ENCODE results near the gene PRAME. TPM values are rescaled to one million over a fixed set of nuclear protein-coding genes. Genes with fewer than 3 reads are reported as not detected.

The PRAME gene
- total and polyA plus RNA-seq, 10 donors: 0.04 to 0.24 (median 0.12) TPM; not detected in 6

DNA sequence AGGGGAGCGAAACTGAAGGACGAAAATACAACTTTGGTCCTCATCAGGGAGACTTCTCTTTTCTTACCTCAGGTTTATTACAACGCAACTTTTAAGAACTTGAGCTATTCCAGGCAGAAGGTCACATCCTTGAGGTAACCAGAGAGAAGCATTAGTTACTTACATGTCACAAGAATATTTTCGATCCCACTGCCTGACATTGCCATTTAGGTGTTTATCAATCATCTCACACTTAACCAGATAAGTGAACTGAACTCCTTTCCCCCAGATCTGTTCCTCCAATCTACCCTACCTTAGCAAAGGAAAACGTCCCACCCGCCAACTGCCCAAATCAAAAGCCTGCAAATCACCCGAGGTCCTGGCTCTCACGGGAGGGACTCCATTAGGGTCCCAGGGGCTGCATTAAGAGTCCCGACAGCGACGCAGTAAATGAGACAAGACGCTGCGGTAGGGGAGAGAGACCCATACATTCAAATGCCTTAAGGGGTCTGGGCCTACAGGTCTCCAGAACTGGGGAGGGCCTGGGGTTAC is 51.3 kb downstream of the PRAME start:
- Histone ChIP-seq H3K4me1 (peaks cover 0 to 23% (median 14%) of the 10 kb centered on the region in 6 donors), H3K36me3 (peaks cover 0 to 30% (median 4%) of the 10 kb centered on the region in 6 donors), H3K27ac (no peak overlapping the region), H3K4me3 (peak overlapping the region; percentile 45 to 79 (median 58)), H3K9me3 (peaks cover 0 to 23% (median 21%) of the 10 kb centered on the region in 8 donors), H3K27me3 (replicated peaks in 1 of 7) (peaks cover 0 to 2% (median 0%) of the 10 kb centered on the region in 7 donors)
- TF ChIP-seq POLR2AphosphoS5 (IDR thresholded peaks at IDR 0.05) (no peak), POLR2A (IDR thresholded peaks at IDR 0.05) (no peak)
- TF ChIP-seq, protein P1, sequence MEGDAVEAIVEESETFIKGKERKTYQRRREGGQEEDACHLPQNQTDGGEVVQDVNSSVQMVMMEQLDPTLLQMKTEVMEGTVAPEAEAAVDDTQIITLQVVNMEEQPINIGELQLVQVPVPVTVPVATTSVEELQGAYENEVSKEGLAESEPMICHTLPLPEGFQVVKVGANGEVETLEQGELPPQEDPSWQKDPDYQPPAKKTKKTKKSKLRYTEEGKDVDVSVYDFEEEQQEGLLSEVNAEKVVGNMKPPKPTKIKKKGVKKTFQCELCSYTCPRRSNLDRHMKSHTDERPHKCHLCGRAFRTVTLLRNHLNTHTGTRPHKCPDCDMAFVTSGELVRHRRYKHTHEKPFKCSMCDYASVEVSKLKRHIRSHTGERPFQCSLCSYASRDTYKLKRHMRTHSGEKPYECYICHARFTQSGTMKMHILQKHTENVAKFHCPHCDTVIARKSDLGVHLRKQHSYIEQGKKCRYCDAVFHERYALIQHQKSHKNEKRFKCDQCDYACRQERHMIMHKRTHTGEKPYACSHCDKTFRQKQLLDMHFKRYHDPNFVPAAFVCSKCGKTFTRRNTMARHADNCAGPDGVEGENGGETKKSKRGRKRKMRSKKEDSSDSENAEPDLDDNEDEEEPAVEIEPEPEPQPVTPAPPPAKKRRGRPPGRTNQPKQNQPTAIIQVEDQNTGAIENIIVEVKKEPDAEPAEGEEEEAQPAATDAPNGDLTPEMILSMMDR (IDR thresholded peaks at IDR 0.05 in 8 of 11, conservative IDR thresholded peaks at IDR 0.05 in 3 of 11): no peak
- DNase-seq: no peak
- intact Hi-C loops (cut with DNase I; ENCODE audit: low total_unique reads): no loop called here
- WGBS, 5 donors: 30 to 42% (median 33%) methylated on average over 13 of the region's 13 CpGs

DNA sequence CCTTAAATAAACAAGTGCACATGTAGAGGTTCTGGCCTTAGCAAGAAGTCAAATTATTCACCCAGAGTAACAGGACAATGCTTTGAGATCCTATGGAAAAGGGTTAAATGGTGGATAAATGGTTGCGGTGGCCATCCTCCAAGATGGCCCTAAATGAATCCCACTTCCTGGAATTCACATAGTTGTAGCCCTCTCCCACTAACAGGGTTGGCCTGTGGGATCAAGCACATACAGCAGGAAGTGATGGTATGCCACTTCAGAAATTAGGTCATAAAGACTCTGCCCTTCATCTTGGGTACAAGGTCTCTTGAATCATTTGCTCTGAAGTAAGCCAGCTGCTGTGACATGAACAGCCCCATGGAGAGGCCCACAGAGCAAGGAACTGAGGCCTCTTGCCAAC is 52.3 kb downstream of the PRAME start:
- TF ChIP-seq POLR2AphosphoS5 (IDR thresholded peaks at IDR 0.05) (no peak), POLR2A (IDR thresholded peaks at IDR 0.05) (no peak)
- TF ChIP-seq, protein P1 (IDR thresholded peaks at IDR 0.05 in 8 of 11, conservative IDR thresholded peaks at IDR 0.05 in 3 of 11): no peak
- WGBS, 5 donors: 80 to 100% (median 91%) methylated on average over 1 of the region's 1 CpG
- H3K4me1 ChIP-seq: peaks cover 0 to 23% (median 14%) of the 10 kb centered on the region in 6 donors
- no peak overlapping the region for H3K4me3 ChIP-seq
- intact Hi-C loops (cut with DNase I; ENCODE audit: low total_unique reads): no loop called here
- H3K27me3 ChIP-seq (replicated peaks in 1 of 7): no peaks in the 10 kb centered on the region
- no peak for DNase-seq
- peaks cover 0 to 23% (median 21%) of the 10 kb centered on the region in 8 donors for H3K9me3 ChIP-seq
- H3K27ac ChIP-seq: no peak overlapping the region
- peaks cover 0 to 41% (median 4%) of the 10 kb centered on the region in 6 donors for H3K36me3 ChIP-seq

DNA sequence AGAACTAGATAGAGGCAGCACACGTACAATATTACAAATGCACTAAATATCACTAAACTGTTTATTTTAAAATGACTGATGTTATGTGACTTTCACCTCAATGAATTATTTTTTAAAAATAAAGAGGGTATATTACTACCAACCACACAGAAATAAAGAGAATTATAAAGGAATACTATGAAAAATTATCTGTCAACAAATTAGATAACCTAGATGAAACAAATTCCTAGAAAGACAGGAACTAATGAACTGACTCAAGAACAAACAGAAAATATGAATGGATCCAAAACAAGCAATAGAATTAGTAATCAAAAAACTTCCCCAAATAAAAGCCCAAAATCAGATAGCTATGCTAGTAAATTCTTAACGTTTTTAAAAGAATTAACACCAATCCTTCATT is 60.8 kb downstream of the PRAME start:
- TF ChIP-seq POLR2AphosphoS5 (IDR thresholded peaks at IDR 0.05) (no peak), POLR2A (IDR thresholded peaks at IDR 0.05) (no peak)
- TF ChIP-seq, protein P1 (IDR thresholded peaks at IDR 0.05 in 8 of 11, conservative IDR thresholded peaks at IDR 0.05 in 3 of 11): no peak
- Histone ChIP-seq H3K36me3 (peaks cover 0 to 25% (median under 1%) of the 10 kb centered on the region in 6 donors), H3K27ac (no peak overlapping the region), H3K9me3 (no peaks in the 10 kb centered on the region), H3K27me3 (replicated peaks in 1 of 7) (no peaks in the 10 kb centered on the region), H3K4me3 (no peak overlapping the region), H3K4me1 (no peaks in the 10 kb centered on the region)
- 86 to 100% (median 90%) methylated on average over 2 of the region's 2 CpGs for WGBS, 5 donors
- intact Hi-C loops (cut with DNase I; ENCODE audit: low total_unique reads): no loop called here
- no peak for DNase-seq

Small RNA genes within 50 kb of the gene (small RNA-seq; reads per million reads assigned to genes)
- 0 reads per million in 4 donors for gene IGLV2-34

Other genes starting within 250 kb of the PRAME start
- 1 to 10 TPM; 1.4 to 2.7 (median 2.0) TPM for gene ZNF280B, start 50.5 kb downstream of the PRAME start, total RNA-seq
- gene ZNF280B, start 50.5 kb downstream of the PRAME start, polyA plus RNA-seq: under 1 TPM; 0.49 to 0.90 (median 0.59) TPM
- under 1 TPM in 1 of 7 donors, not detected in 6; 0.51 TPM for gene ZNF280A, start 39.0 kb downstream of the PRAME start, total RNA-seq
- gene ZNF280A, start 39.0 kb downstream of the PRAME start, polyA plus RNA-seq: not detected
- not detected for gene GGTLC2, start 85.3 kb upstream of the PRAME start, total RNA-seq
- gene GGTLC2, start 85.3 kb upstream of the PRAME start, polyA plus RNA-seq: not detected